ENCODE results near the gene FOXD1.
"Not testable (repeated sequence)": the region's sequence is repeated elsewhere in the genome, so short reads cannot be mapped to it uniquely, and the experiment has no call there.

DNA sequence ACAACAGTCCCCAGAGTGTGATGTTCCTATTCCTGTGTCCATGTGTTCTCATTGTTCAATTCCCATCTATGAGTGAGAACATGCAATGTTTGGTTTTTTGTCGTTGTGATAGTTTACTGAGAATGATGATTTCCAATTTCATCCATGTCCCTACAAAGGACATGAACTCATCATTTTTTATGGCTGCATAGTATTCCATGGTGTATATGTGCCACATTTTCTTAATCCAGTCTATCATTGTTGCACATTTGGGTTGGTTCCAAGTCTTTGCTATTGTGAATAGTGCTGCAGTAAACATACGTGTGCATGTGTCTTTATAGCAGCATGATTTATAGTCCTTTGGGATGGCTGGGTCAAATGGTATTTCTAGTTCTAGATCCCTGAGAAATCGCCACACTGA is 20.1 kb upstream of the FOXD1 start:
- not testable (repeated sequence) for TF ChIP-seq POLR2A, CTCF, POLR2AphosphoS5, EP300 (IDR thresholded peaks at IDR 0.05)
